ENCODE results near the gene COBLL1.
"Not testable (repeated sequence)": the region's sequence is repeated elsewhere in the genome, so short reads cannot be mapped to it uniquely, and the experiment has no call there.

COBLL1 gene

DNA sequence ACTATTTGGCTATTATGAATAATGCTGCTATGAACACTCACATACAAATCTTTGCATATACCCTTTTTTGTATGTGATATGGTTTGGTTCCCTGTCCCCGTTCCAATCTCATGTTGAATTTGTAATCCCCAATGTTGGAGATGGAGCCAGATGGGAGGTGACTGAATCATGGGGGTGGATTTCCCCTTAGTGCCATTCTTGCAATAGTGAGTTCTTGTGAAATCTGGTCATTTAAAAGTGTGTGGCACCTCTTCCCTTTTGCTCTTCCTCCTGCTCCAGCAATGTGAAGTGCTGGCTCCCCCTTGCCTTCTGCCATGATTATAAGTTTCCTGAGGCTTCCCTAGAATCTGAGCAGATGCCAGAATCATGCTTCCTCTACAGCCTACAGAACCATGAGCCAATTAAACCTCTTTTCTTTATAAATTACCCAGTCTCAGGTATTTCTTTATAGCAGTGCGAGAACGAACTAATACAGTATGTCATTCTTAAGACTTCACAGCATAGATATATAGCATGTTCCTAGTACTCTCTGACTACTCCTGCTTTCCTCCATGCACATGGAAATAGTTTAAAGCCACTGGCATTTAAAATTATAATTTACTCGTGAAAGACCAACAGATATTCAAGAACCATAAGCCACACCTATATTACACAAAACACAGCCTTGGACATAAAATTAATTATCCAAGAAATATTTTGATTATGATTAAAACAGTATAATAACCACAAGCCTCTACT is 75.2 kb downstream of the COBLL1 start:
- Histone ChIP-seq H3K36me3 (ENCODE audit: control insufficient read depth, insufficient read depth, low read length) (no peaks in the 10 kb centered on the region), H3K4me1 (ENCODE audit: control insufficient read depth, insufficient read depth, low read length) (no peaks in the 10 kb centered on the region), H3K27me3 (ENCODE audit: control insufficient read depth, insufficient read depth, low read length) (no peaks in the 10 kb centered on the region), H3K4me3 (ENCODE audit: low read length) (no peak overlapping the region), H3K9me3 (ENCODE audit: control insufficient read depth, insufficient read depth, low read length) (no peaks in the 10 kb centered on the region), H3K27ac (ENCODE audit: low read length) (no peak overlapping the region)
- WGBS (ENCODE audit: insufficient coverage, insufficient read length): no CpG with 5 or more reads among the region's 4 CpGs
- DNase-seq (ENCODE audit: low read depth, low spot score): no peak

DNA sequence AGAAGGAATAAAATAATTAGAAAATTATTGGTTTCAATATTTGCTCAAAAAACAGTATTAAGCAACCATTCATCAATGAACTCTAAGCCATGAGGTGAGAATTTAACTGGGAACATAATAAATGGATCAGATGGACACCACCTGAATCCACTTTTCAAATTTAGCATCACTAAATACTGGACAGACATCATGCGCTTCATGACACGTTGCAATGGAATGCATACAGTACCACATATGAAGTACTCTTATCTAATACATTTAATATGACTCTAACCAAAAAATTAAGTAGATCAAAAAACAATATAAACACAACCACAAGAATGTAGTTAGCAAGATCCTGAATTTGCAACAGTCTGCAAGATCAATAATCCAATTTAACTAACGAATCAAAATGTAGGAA is 76.6 kb downstream of the COBLL1 start:
- H3K4me1 ChIP-seq (ENCODE audit: control insufficient read depth, insufficient read depth, low read length): no peaks in the 10 kb centered on the region
- DNase-seq (ENCODE audit: low read depth, low spot score): no peak
- H3K4me3 ChIP-seq (ENCODE audit: low read length): no peak overlapping the region
- no CpG with 5 or more reads among the region's 3 CpGs for WGBS (ENCODE audit: insufficient coverage, insufficient read length)
- H3K9me3 ChIP-seq (ENCODE audit: control insufficient read depth, insufficient read depth, low read length): no peaks in the 10 kb centered on the region
- no peak overlapping the region for H3K27ac ChIP-seq (ENCODE audit: low read length)
- H3K36me3 ChIP-seq (ENCODE audit: control insufficient read depth, insufficient read depth, low read length): no peaks in the 10 kb centered on the region
- no peaks in the 10 kb centered on the region for H3K27me3 ChIP-seq (ENCODE audit: control insufficient read depth, insufficient read depth, low read length)

DNA sequence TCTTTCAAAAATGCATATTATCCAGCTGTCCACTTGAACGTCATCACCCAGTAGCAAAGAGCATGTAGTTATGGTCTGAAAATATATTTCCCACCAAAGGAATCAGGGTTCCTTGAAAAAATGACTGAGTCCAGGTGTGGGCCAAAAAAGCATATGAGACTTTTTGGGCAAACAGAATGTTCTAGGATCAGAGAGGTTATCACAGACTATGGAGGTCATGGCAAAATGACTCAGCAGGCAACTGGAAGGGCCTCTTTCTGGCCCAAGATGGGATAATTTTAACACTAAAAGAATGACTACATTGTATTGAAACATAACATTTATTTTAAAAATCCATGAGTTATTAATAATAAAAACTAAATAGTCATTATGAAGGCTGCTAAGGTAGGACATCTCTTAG is 77.1 kb downstream of the COBLL1 start:
- H3K27ac ChIP-seq (ENCODE audit: low read length): no peak overlapping the region
- no peaks in the 10 kb centered on the region for H3K36me3 ChIP-seq (ENCODE audit: control insufficient read depth, insufficient read depth, low read length)
- no peak for DNase-seq (ENCODE audit: low read depth, low spot score)
- no peak overlapping the region for H3K4me3 ChIP-seq (ENCODE audit: low read length)
- no peaks in the 10 kb centered on the region for H3K9me3 ChIP-seq (ENCODE audit: control insufficient read depth, insufficient read depth, low read length)
- no CpG with 5 or more reads among the region's 1 CpG for WGBS (ENCODE audit: insufficient coverage, insufficient read length)
- no peaks in the 10 kb centered on the region for H3K4me1 ChIP-seq (ENCODE audit: control insufficient read depth, insufficient read depth, low read length)
- H3K27me3 ChIP-seq (ENCODE audit: control insufficient read depth, insufficient read depth, low read length): no peaks in the 10 kb centered on the region

DNA sequence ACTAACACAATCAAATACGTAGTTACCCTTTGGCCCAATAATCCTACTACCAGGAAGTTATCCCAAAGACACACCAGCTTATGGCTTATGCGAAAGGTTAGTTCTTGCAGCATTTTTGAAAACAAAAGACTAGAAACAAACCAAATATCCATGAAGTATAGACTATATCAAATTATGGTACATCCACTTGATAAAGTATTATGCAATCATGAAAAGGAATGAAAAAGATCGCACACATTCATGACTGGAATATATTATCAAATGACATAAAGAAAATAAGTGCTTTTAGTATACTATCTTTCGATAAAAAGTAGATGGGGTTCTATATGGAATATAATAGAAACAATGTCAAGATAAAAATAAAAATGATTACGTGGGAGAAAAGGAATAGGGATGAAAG is 78.2 kb downstream of the COBLL1 start:
- Histone ChIP-seq H3K9me3 (ENCODE audit: control insufficient read depth, insufficient read depth, low read length) (no peaks in the 10 kb centered on the region), H3K4me3 (ENCODE audit: low read length) (no peak overlapping the region), H3K4me1 (ENCODE audit: control insufficient read depth, insufficient read depth, low read length) (no peaks in the 10 kb centered on the region), H3K27me3 (ENCODE audit: control insufficient read depth, insufficient read depth, low read length) (no peaks in the 10 kb centered on the region), H3K36me3 (ENCODE audit: control insufficient read depth, insufficient read depth, low read length) (no peaks in the 10 kb centered on the region), H3K27ac (ENCODE audit: low read length) (no peak overlapping the region)
- DNase-seq (ENCODE audit: low read depth, low spot score): no peak
- WGBS (ENCODE audit: insufficient coverage, insufficient read length): 100% methylated on average over 2 of the region's 5 CpGs

DNA sequence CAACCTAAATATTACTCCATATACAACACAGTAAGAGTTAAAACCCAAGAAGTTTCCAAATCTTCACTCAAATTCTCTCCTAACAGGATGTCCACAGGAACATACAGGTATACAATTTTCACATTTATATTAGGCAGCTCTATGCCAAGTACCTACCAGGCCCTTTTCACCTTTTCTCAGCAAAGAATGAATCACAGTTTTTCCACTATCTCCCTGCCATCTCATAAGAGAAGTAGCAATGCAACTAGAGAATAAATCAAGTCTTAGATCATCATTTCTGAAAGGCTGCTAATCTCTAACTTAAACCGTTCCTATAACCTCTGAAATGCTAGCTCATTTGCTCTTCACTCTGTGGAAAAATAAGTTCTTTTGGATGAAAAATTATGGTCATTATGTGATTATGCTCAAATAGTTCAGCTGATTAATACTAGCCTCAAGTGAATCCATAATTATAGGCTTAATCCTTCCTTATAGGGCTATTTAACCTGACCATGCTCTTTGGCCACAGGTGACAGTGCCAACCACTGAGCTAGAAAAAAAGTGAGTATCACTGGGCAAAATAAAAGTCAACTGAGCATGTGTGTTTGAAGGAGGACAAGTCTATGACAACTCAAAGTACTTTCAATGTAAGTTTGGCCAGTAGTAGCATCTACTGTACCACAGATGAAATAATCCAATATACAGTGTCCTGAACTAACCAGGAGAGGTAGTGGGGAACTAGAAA is 79.7 kb downstream of the COBLL1 start:
- WGBS (ENCODE audit: insufficient coverage, insufficient read length): no CpG with 5 or more reads among the region's 1 CpG
- H3K9me3 ChIP-seq (ENCODE audit: control insufficient read depth, insufficient read depth, low read length): no peaks in the 10 kb centered on the region
- H3K27ac ChIP-seq (ENCODE audit: low read length): no peak overlapping the region
- no peaks in the 10 kb centered on the region for H3K4me1 ChIP-seq (ENCODE audit: control insufficient read depth, insufficient read depth, low read length)
- no peak for DNase-seq (ENCODE audit: low read depth, low spot score)
- H3K36me3 ChIP-seq (ENCODE audit: control insufficient read depth, insufficient read depth, low read length): no peaks in the 10 kb centered on the region
- H3K27me3 ChIP-seq (ENCODE audit: control insufficient read depth, insufficient read depth, low read length): no peaks in the 10 kb centered on the region
- H3K4me3 ChIP-seq (ENCODE audit: low read length): no peak overlapping the region

DNA sequence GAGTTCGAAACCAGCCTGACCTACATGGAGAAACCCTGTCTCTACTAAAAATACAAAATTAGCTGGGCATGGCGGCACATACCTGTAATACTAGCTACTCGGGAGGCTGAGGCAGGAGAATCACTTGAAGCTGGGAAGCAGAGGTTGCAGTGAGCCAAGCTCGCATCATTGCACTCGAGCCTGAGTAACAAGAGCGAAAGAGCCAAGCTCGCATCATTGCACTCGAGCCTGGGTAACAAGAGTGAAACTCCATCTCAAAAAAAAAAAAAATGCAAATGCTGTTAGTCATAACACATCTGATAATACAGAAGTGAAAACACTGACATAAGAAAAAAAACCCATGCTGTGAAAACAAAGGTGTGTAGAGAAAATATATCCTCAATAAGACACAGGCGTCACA is 80.4 kb downstream of the COBLL1 start:
- not testable (repeated sequence) for H3K4me3 ChIP-seq (ENCODE audit: low read length); H3K9me3 ChIP-seq (ENCODE audit: control insufficient read depth, insufficient read depth, low read length); DNase-seq (ENCODE audit: low read depth, low spot score); H3K27ac ChIP-seq (ENCODE audit: low read length); H3K4me1 ChIP-seq (ENCODE audit: control insufficient read depth, insufficient read depth, low read length); H3K36me3 ChIP-seq (ENCODE audit: control insufficient read depth, insufficient read depth, low read length); H3K27me3 ChIP-seq (ENCODE audit: control insufficient read depth, insufficient read depth, low read length)
- no CpG with 5 or more reads among the region's 9 CpGs for WGBS (ENCODE audit: insufficient coverage, insufficient read length)

DNA sequence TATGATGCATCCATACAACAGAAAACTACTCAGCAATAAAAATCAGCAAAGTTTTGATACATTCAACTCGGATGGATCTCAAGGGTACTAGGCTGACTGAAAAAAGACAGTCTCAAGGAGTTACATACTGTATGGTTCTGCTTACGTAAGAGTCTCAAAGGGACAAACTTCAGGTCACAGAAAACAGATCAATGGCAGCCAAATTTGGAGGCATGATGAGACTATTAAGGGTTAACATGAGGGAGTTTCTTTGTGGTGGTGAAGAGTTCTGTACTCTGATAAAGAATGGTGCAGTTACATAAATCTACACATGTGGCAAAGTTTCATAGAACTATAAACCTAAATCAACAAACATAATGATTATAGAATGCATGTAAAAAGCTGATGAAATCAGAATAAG is 81.4 kb downstream of the COBLL1 start:
- no peaks in the 10 kb centered on the region for H3K9me3 ChIP-seq (ENCODE audit: control insufficient read depth, insufficient read depth, low read length)
- no CpG with 5 or more reads among the region's 2 CpGs for WGBS (ENCODE audit: insufficient coverage, insufficient read length)
- no peaks in the 10 kb centered on the region for H3K4me1 ChIP-seq (ENCODE audit: control insufficient read depth, insufficient read depth, low read length)
- no peak for DNase-seq (ENCODE audit: low read depth, low spot score)
- H3K36me3 ChIP-seq (ENCODE audit: control insufficient read depth, insufficient read depth, low read length): no peaks in the 10 kb centered on the region
- no peaks in the 10 kb centered on the region for H3K27me3 ChIP-seq (ENCODE audit: control insufficient read depth, insufficient read depth, low read length)
- H3K4me3 ChIP-seq (ENCODE audit: low read length): no peak overlapping the region
- H3K27ac ChIP-seq (ENCODE audit: low read length): no peak overlapping the region

DNA sequence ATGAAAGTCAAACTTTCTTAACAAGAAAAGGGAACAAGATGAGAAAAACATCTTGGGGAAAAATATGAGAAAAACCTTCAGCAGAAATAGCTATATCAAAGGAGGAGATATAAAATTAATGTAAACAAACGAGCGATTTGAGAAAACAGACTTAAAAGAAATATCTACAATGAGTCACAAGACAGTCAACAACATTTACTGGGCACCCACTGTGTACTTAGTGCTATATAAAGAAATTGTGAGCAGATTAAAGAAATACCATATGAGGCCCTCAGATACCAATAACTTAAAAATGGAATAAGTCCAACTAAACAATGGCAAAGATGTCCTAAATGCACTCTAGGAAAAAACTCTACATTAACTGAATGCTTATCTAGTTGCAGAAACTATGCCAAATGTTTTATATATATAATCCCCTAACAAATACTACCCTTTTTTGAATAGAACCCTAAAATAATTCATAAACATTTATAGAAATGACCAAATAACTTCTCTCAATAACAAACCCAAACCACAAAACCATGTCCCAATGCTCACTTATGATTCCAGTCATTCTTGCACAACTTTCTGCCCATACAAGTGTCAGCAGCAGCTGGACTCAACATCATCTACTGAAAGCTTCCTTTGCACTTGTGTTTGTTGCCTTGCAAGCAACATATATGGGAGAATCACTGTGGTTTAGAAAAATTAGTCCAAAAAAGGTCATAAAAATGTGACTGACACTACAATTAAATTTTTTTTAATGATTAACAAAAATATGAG is 83.5 kb downstream of the COBLL1 start:
- no peak overlapping the region for H3K27ac ChIP-seq (ENCODE audit: low read length)
- WGBS (ENCODE audit: insufficient coverage, insufficient read length): no CpG with 5 or more reads among the region's 2 CpGs
- H3K27me3 ChIP-seq (ENCODE audit: control insufficient read depth, insufficient read depth, low read length): no peaks in the 10 kb centered on the region
- no peak for DNase-seq (ENCODE audit: low read depth, low spot score)
- H3K36me3 ChIP-seq (ENCODE audit: control insufficient read depth, insufficient read depth, low read length): no peaks in the 10 kb centered on the region
- H3K4me3 ChIP-seq (ENCODE audit: low read length): no peak overlapping the region
- H3K9me3 ChIP-seq (ENCODE audit: control insufficient read depth, insufficient read depth, low read length): no peaks in the 10 kb centered on the region
- H3K4me1 ChIP-seq (ENCODE audit: control insufficient read depth, insufficient read depth, low read length): no peaks in the 10 kb centered on the region

DNA sequence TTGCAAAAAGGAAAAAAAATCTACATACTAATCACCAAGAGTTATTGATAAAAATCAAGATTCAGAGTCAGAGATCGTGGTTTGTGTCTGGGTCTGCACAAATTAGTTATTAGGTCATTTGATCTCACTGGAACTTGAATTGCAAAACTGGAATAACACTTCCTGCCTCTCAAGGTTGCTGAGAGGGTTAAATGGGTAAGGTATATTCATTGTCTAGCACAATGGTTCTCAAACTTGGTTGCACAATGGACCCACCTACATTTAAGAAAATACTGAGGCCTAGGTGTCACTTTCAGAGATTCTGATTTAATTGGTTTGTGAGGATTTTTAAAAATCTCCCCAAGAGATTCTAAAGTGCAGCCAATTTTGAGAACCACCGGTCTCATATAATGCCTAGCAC is 84.8 kb downstream of the COBLL1 start:
- no peaks in the 10 kb centered on the region for H3K4me1 ChIP-seq (ENCODE audit: control insufficient read depth, insufficient read depth, low read length)
- H3K9me3 ChIP-seq (ENCODE audit: control insufficient read depth, insufficient read depth, low read length): no peaks in the 10 kb centered on the region
- H3K36me3 ChIP-seq (ENCODE audit: control insufficient read depth, insufficient read depth, low read length): no peaks in the 10 kb centered on the region
- H3K4me3 ChIP-seq (ENCODE audit: low read length): no peak overlapping the region
- no CpG with 5 or more reads among the region's 2 CpGs for WGBS (ENCODE audit: insufficient coverage, insufficient read length)
- H3K27ac ChIP-seq (ENCODE audit: low read length): no peak overlapping the region
- no peak for DNase-seq (ENCODE audit: low read depth, low spot score)
- H3K27me3 ChIP-seq (ENCODE audit: control insufficient read depth, insufficient read depth, low read length): no peaks in the 10 kb centered on the region

DNA sequence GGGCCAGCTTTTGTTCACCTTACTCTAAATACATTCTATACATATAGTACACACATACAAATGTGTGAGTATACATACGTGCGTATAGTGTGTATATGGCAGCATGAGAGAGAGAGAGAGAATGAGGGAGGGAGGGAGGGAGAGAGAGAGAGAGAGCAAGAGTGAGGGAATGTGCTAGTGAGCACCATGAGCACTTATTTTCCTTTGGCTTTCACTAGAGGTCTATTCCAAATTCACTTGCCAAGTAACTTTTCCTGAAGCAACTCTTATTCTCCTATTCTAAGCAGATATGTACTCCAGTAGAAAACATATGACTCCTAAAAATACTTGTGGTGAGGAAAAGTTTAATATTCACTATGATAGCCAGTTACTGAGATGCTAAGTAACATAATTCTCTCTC is 85.7 kb downstream of the COBLL1 start:
- H3K4me1 ChIP-seq (ENCODE audit: control insufficient read depth, insufficient read depth, low read length): no peaks in the 10 kb centered on the region
- H3K27ac ChIP-seq (ENCODE audit: low read length): no peak overlapping the region
- no peaks in the 10 kb centered on the region for H3K9me3 ChIP-seq (ENCODE audit: control insufficient read depth, insufficient read depth, low read length)
- WGBS (ENCODE audit: insufficient coverage, insufficient read length): no CpG with 5 or more reads among the region's 2 CpGs
- H3K4me3 ChIP-seq (ENCODE audit: low read length): no peak overlapping the region
- DNase-seq (ENCODE audit: low read depth, low spot score): no peak
- H3K27me3 ChIP-seq (ENCODE audit: control insufficient read depth, insufficient read depth, low read length): no peaks in the 10 kb centered on the region
- no peaks in the 10 kb centered on the region for H3K36me3 ChIP-seq (ENCODE audit: control insufficient read depth, insufficient read depth, low read length)
